Gastrocnemius medialis (tissue), 4 donors: Measurements from ENCODE around the gene HNRNPUL1. TPM values are rescaled to one million over a fixed set of nuclear protein-coding genes. Genes with fewer than 3 reads are reported as not detected.

Source experiments
- ATAC-seq, 2 donors: fragments of 150-250 bp; one replicate each; pipeline ENCODE4 v1.9.1; 2016
- DNase-seq, 2 donors: peaks; one replicate each; pipeline ENCODE4 v3.0.0-alpha.2; 2019
- H3K27ac ChIP-seq, 4 donors: fragments of 200-600 bp; sonication (generic); 1 replicate in 1 of 4; 2 replicates in 3 of 4; pipeline ENCODE4 v1.5.1; 2016 to 2018; ENCODE audit warnings: mild to moderate bottlenecking in 2 of 4, moderate library complexity in 1 of 4
- H3K27me3 ChIP-seq, 3 donors: fragments of 200-600 bp; sonication (generic) in 2 of 3; 1 replicate in 1 of 3; 2 replicates in 2 of 3; pipeline versions ENCODE4 v1.5.1 to v1.6.0; 2016 to 2019; ENCODE audit warnings: mild to moderate bottlenecking in 1 of 3, moderate library complexity in 1 of 3
- H3K36me3 ChIP-seq, 2 donors: fragments of 200-600 bp; sonication (generic) in 1 of 2; one replicate each; pipeline ENCODE4 v1.5.1; 2017 to 2018
- H3K4me1 ChIP-seq, 2 donors: fragments of 200-600 bp; sonication (generic) in 1 of 2; one replicate each; pipeline ENCODE4 v1.5.1; 2016 to 2017; ENCODE audit warnings: mild to moderate bottlenecking in 2 of 2
- H3K4me3 ChIP-seq, 4 donors: fragments of 200-600 bp; sonication (generic) in 3 of 4; 1 replicate in 1 of 4; 2 replicates in 3 of 4; pipeline ENCODE4 v1.5.1; 2016 to 2019; ENCODE audit warnings: mild to moderate bottlenecking in 2 of 4
- H3K9me3 ChIP-seq, 3 donors: fragments of 200-600 bp; sonication (generic) in 2 of 3; 1 replicate in 1 of 3; 2 replicates in 2 of 3; pipeline ENCODE4 v1.5.1; 2016 to 2019
- POLR2A ChIP-seq, 2 donors: fragments of 450-650 bp; IDR thresholded peaks; one replicate each; pipeline ENCODE4 v1.6.1; 2017; ENCODE audit warnings: antibody characterized with exemption in 2 of 2, mild to moderate bottlenecking in 2 of 2, moderate library complexity in 2 of 2
- in situ Hi-C, 4 donors: fragments of 200-750 bp; cut with MboI; loops; one replicate each; pipeline versions ENCODE4 v1.15.0 to v1.8.0; 2017; ENCODE audit warnings: low sequenced_read_pairs in 4 of 4
- intact Hi-C: fragments of 100-400 bp; cut with DNase I; formaldehyde crosslinking; loops from one replicate; pipeline ENCODE4 v1.15.1; 2023; ENCODE audit warnings: low total_unique reads
- total RNA-seq, 4 donors: library from RNA; depleted of rRNA; stranded (reverse); fragments of >200 nt; gene quantifications; one replicate each; pipeline versions ENCODE4 v1.1.0 to v1.2.3, GENCODE V29; 2016
- TF ChIP-seq, protein P1 (sequence below), 5 experiments: fragments of 450-650 bp in 3 of 5; fragments of 200-600 bp in 2 of 5; sonication (generic) in 2 of 5; IDR thresholded peaks in 4 of 5; conservative IDR thresholded peaks in 1 of 5; 1 replicate in 4 of 5; 2 replicates in 1 of 5; pipeline ENCODE4 v1.5.1; 2016 to 2019; ENCODE audit warnings: antibody characterized with exemption in 5 of 5, mild to moderate bottlenecking in 3 of 5, moderate library complexity in 3 of 5

HNRNPUL1 gene
- total RNA-seq, 4 donors from 2014 or later: 49.5 to 101 (median 92.4) TPM

DNA sequence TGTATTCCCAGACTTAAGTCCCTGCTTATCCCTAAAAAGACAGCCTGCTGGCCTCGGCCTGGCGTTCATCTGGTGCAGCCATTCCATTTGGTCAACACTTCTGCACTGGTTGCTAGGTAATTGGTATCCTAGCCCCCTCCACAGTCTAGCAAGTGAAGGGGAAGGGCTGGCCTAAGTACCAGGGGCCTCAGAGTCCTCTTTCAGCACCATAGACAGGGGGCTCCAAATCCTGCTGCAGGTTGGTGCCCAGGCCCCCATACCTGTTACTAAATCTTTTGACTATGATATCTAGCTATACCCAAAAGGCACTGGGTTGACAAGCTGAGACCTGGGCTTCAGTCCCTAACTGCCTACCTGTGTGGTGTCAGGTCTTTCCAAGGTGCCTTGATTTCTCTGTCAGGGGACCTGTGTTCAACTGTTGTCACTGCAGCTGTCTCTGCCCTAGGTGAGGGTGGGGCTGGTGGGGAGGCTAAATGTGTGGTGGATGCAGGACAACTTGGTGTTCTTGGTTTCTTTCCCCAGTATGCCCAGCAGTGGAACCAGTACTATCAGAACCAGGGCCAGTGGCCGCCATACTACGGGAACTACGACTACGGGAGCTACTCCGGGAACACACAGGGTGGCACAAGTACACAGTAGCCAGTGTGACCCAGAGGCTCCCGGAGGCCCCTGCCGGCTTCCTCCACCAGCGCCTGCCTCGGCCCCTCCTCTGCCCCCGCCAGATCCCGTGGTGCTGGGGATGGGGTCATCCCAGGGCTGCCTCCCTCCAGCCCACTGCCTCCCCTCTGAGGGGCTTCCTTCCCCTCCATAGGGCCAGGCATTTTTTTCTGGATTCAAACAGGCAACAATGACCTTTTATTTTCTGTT lies 42.0 kb downstream of the HNRNPUL1 start:
- DNase-seq (no peak), ATAC-seq (no peak)
- Histone ChIP-seq H3K27me3 (no peaks in the 10 kb centered on the region), H3K36me3 (peaks cover 0 to 54% of the 10 kb centered on the region in 2 donors), H3K9me3 (no peaks in the 10 kb centered on the region), H3K4me3 (no peak overlapping the region), H3K27ac (peak overlapping the region in 3 of 4 donors; percentile 5 to 93 (median 88)), H3K4me1 (peaks cover 23 to 32% of the 10 kb centered on the region in 2 donors)
- in situ Hi-C loops: no loop called here
- intact Hi-C loops: no loop called here
- TF ChIP-seq, protein P1, sequence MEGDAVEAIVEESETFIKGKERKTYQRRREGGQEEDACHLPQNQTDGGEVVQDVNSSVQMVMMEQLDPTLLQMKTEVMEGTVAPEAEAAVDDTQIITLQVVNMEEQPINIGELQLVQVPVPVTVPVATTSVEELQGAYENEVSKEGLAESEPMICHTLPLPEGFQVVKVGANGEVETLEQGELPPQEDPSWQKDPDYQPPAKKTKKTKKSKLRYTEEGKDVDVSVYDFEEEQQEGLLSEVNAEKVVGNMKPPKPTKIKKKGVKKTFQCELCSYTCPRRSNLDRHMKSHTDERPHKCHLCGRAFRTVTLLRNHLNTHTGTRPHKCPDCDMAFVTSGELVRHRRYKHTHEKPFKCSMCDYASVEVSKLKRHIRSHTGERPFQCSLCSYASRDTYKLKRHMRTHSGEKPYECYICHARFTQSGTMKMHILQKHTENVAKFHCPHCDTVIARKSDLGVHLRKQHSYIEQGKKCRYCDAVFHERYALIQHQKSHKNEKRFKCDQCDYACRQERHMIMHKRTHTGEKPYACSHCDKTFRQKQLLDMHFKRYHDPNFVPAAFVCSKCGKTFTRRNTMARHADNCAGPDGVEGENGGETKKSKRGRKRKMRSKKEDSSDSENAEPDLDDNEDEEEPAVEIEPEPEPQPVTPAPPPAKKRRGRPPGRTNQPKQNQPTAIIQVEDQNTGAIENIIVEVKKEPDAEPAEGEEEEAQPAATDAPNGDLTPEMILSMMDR (IDR thresholded peaks at IDR 0.05 in 4 of 5, conservative IDR thresholded peaks at IDR 0.05 in 1 of 5): no peak
- no peak for TF ChIP-seq POLR2A (IDR thresholded peaks at IDR 0.05)

DNA sequence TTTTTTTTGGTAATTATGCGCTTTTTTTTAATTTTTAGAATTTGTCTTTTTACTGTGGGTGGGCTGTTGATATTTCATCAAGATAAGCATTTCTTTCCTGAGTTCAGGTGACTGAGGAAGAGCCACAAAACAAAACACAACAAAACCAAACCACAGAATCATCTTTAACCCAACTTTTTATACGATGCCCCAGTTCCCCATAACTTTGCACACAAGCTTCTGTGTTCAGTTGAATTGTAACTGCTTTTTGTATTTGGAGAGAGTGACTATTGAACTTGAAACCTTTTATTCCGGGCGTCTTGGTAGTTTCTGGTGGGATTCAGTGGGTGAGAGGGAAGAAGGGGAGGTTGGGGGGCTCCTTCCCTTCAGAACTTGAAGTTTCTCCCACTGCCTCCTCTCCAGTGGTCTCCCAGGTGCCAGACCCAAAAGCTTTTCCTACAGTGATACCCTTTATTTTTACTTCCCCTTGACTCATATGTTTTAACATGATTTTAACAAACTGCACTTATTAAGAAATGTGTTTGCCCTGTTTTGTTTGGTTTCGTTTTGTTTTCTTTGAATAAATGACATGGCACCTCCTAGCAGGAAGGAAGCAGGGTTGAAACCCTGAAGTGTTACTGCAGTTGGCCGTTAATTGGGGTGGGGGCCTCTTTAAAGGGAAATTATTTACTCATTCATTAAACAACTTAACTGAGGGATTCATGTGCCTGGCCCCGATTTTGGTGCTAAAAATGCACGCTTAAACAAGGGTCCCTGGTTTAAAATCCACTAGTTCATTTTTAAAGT lies 43.1 kb downstream of the HNRNPUL1 start:
- intact Hi-C loops: no loop called here
- H3K27ac ChIP-seq: peak overlapping the region; percentile 88 to 95 (median 93)
- TF ChIP-seq, protein P1 (IDR thresholded peaks at IDR 0.05 in 4 of 5, conservative IDR thresholded peaks at IDR 0.05 in 1 of 5): no peak
- TF ChIP-seq POLR2A (IDR thresholded peaks at IDR 0.05): no peak
- in situ Hi-C loops: no loop called here
- ATAC-seq (no peak), DNase-seq (no peak)
- no peaks in the 10 kb centered on the region for H3K9me3 ChIP-seq
- peaks cover 0 to 48% of the 10 kb centered on the region in 2 donors for H3K36me3 ChIP-seq
- no peaks in the 10 kb centered on the region for H3K27me3 ChIP-seq
- H3K4me3 ChIP-seq: no peak overlapping the region
- peaks cover 33 to 40% of the 10 kb centered on the region in 2 donors for H3K4me1 ChIP-seq

DNA sequence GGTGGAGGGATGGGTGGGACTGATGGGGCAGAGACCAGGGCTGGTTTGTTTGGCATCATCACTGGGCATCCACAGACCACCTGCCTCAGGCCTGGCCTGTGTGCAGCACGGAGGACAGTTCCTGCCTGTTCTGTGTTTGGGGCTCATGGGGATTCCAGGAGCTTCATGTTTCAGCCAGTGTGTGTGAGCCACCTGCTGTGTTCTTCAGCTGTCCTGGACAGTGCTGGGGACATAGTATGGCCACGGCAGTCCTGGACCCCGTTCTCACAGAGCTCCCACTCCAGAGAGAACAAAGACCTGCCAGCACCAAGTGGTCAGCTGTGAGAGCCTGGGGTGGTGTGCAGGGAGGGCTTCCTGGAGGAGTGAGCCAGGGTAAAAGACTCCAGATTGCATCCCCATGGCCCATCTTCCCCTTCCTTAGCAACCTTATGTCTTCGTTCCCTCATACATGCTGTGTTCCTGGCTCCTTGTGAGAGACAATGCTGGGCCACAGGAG lies 43.8 kb downstream of the HNRNPUL1 start:
- peak in 1 of 2 donors; percentile 12 for ATAC-seq
- intact Hi-C loops: loop anchor here (1.0 kb wide), 4 partner anchors 9 to 181 kb away; no protein-coding TSS in a partner anchor
- H3K4me3 ChIP-seq: no peak overlapping the region

More for the DNA sequence above, 43.8 kb downstream of the HNRNPUL1 start:
- Histone ChIP-seq H3K36me3 (peaks cover 0 to 49% of the 10 kb centered on the region in 2 donors), H3K27me3 (no peaks in the 10 kb centered on the region), H3K27ac (peak overlapping the region; percentile 88 to 95 (median 93)), H3K9me3 (no peaks in the 10 kb centered on the region), H3K4me1 (peaks cover 35 to 42% of the 10 kb centered on the region in 2 donors)
- TF ChIP-seq POLR2A (IDR thresholded peaks at IDR 0.05): no peak
- TF ChIP-seq, protein P1 (IDR thresholded peaks at IDR 0.05 in 4 of 5, conservative IDR thresholded peaks at IDR 0.05 in 1 of 5): no peak
- in situ Hi-C loops: no loop called here
- no peak for DNase-seq
